IMR-90 (cell line): ENCODE results near the gene MARCHF9. TPM values are rescaled to one million over a fixed set of nuclear protein-coding genes. Genes with fewer than 3 reads are reported as not detected.

ENCODE experiments used
- ATAC-seq: fragments of 200-7000 bp; cut with Tn5 transposase; 2 replicates; pipeline ENCODE4 v1.9.1; 2020; ENCODE audit warnings: low read depth, mild to moderate bottlenecking, moderate library complexity
- BruUV-seq: library from RNA; stranded (reverse); fragments of 400-500 nt; replicated peaks from 2 replicates; lab custom pipeline; 2021; lab: Mats Ljungman, UMichigan
- CTCF ChIA-PET: fragments of 300-600 bp; formaldehyde crosslinking; extraction: SDS; loops from one replicate; lab custom pipeline; 2021; ENCODE audit warnings: antibody characterized with exemption; lab: Yijun Ruan, JAX
- POLR2A ChIA-PET: fragments of 300-600 bp; sonication (Branson Sonifier 250); formaldehyde crosslinking; loops from one replicate; lab custom pipeline; 2022; ENCODE audit warnings: antibody characterized with exemption; ENCODE audit not compliant: unreplicated experiment; lab: Charles Lee
- DNase-seq: peaks from one replicate; pipeline ENCODE4 v3.0.0; 2013
- H2AFZ ChIP-seq: replicated peaks from 2 replicates; pipeline ENCODE3; 2013; ENCODE audit warnings: low read length, mild to moderate bottlenecking; ENCODE audit not compliant: poor library complexity
- H2AK5ac ChIP-seq: 2 replicates; pipeline ENCODE4 v1.6.1; 2013; ENCODE audit warnings: low read depth, low read length, inconsistent platforms
- H2AK9ac ChIP-seq: replicated peaks from 2 replicates; pipeline ENCODE3; 2013; ENCODE audit warnings: mild to moderate bottlenecking, low read depth, low read length, moderate library complexity; ENCODE audit not compliant: poor library complexity
- H2BK120ac ChIP-seq: 2 replicates; pipeline ENCODE4 v1.6.1; 2013; ENCODE audit warnings: low read depth, low read length, inconsistent platforms
- H2BK15ac ChIP-seq: 3 replicates; pipeline ENCODE4 v1.6.1; 2013; ENCODE audit warnings: low read depth, low read length, inconsistent platforms
- H2BK20ac ChIP-seq: 2 replicates; pipeline ENCODE4 v1.6.1; 2013; ENCODE audit warnings: low read depth, mild to moderate bottlenecking, inconsistent platforms, low read length, moderate library complexity
- H2BK5ac ChIP-seq: 2 replicates; pipeline ENCODE4 v1.6.1; 2013; ENCODE audit warnings: mild to moderate bottlenecking, low read depth, low read length, inconsistent platforms; ENCODE audit not compliant: poor library complexity, severe bottlenecking
- H3K14ac ChIP-seq: replicated peaks from 2 replicates; pipeline ENCODE4 v1.6.1; 2013; ENCODE audit warnings: low read depth, low read length, inconsistent platforms
- H3K18ac ChIP-seq: 2 replicates; pipeline ENCODE4 v1.6.1; 2013; ENCODE audit warnings: low read depth, low read length, control low read depth
- H3K23ac ChIP-seq: 2 replicates; pipeline ENCODE4 v1.6.1; 2013; ENCODE audit warnings: low read depth, low read length, inconsistent platforms
- H3K27ac ChIP-seq: 2 replicates; pipeline ENCODE4 v1.5.1; 2013; ENCODE audit warnings: mild to moderate bottlenecking, control low read depth, low read length; ENCODE audit not compliant: insufficient read depth
- H3K27me3 ChIP-seq: 2 replicates; pipeline ENCODE4 v1.6.1; 2013; ENCODE audit warnings: low read length; ENCODE audit not compliant: control insufficient read depth, insufficient read depth
- H3K36me3 ChIP-seq: 2 replicates; pipeline ENCODE4 v1.6.1; 2013; ENCODE audit warnings: low read length, mixed read lengths; ENCODE audit not compliant: control insufficient read depth, insufficient read depth
- H3K4ac ChIP-seq: 2 replicates; pipeline ENCODE4 v1.6.1; 2013; ENCODE audit warnings: low read depth, low read length, inconsistent platforms
- H3K4me1 ChIP-seq: 2 replicates; pipeline ENCODE4 v1.6.1; 2013; ENCODE audit warnings: low read length, mixed read lengths; ENCODE audit not compliant: control insufficient read depth, insufficient read depth
- H3K4me2 ChIP-seq: 2 replicates; pipeline ENCODE4 v1.6.1; 2013; ENCODE audit warnings: low read depth, mild to moderate bottlenecking, control low read depth, low read length, moderate library complexity
- H3K4me3 ChIP-seq: 2 replicates; pipeline ENCODE4 v1.5.1; 2013; ENCODE audit warnings: low read depth, mild to moderate bottlenecking, control low read depth, low read length, moderate library complexity; ENCODE audit not compliant: insufficient read depth
- H3K56ac ChIP-seq: 2 replicates; pipeline ENCODE4 v1.6.1; 2013; ENCODE audit warnings: low read length, inconsistent platforms; ENCODE audit not compliant: insufficient read depth; ENCODE audit errors: extremely low read depth
- H3K79me1 ChIP-seq, 2 experiments: 2 replicates each; pipeline ENCODE4 v1.6.1; 2013; ENCODE audit warnings: low read length in 2 of 2, inconsistent platforms in 1 of 2, low read depth in 1 of 2
- H3K9ac ChIP-seq: 2 replicates; pipeline ENCODE4 v1.6.1; 2013; ENCODE audit warnings: low read depth, low read length, control low read depth
- H3K9me1 ChIP-seq: 2 replicates; pipeline ENCODE4 v1.6.1; 2013; ENCODE audit warnings: low read length, inconsistent platforms; ENCODE audit not compliant: insufficient read depth
- H3K9me3 ChIP-seq: 2 replicates; pipeline ENCODE4 v1.6.1; 2013; ENCODE audit warnings: low read length; ENCODE audit not compliant: control insufficient read depth, insufficient read depth
- H4K20me1 ChIP-seq: 2 replicates; pipeline ENCODE4 v1.6.1; 2013; ENCODE audit warnings: low read length, inconsistent platforms; ENCODE audit not compliant: insufficient read depth
- H4K5ac ChIP-seq: 2 replicates; pipeline ENCODE4 v1.6.1; 2013; ENCODE audit warnings: mild to moderate bottlenecking, low read depth, low read length, control low read depth
- H4K8ac ChIP-seq, 2 experiments: 2 replicates each; pipeline ENCODE4 v1.6.1; 2013; ENCODE audit warnings: low read depth in 2 of 2, low read length in 2 of 2, control low read depth in 1 of 2, inconsistent platforms in 1 of 2
- H4K91ac ChIP-seq: 2 replicates; pipeline ENCODE4 v1.6.1; 2013; ENCODE audit warnings: low read depth, low read length, inconsistent platforms; ENCODE audit not compliant: insufficient read depth
- BHLHE40 ChIP-seq: fragments of 150-350 bp; IDR thresholded peaks from 2 replicates; pipeline ENCODE4 v1.6.1; 2016; ENCODE audit warnings: mild to moderate bottlenecking, low read depth, low read length
- CEBPB ChIP-seq: IDR thresholded peaks from 2 replicates; pipeline ENCODE4 v1.6.1; 2012; ENCODE audit warnings: low read depth, low read length, improper control_type of control experiment
- CHD1 ChIP-seq: IDR thresholded peaks from 2 replicates; pipeline ENCODE4 v1.6.1; 2012; ENCODE audit warnings: low read depth, low read length, improper control_type of control experiment
- FOS ChIP-seq: fragments of 150-350 bp; IDR thresholded peaks from 2 replicates; pipeline ENCODE4 v1.6.1; 2016; ENCODE audit warnings: low read depth, low read length
- MAFK ChIP-seq: IDR thresholded peaks from 2 replicates; pipeline ENCODE4 v1.6.1; 2012; ENCODE audit warnings: low read depth, low read length, improper control_type of control experiment
- MXI1 ChIP-seq: IDR thresholded peaks from 2 replicates; pipeline ENCODE4 v1.6.1; 2012; ENCODE audit warnings: low read depth, mild to moderate bottlenecking, low read length, moderate library complexity, borderline replicate concordance
- NFE2L2 ChIP-seq: fragments of 150-350 bp; IDR thresholded peaks from 2 replicates; pipeline ENCODE4 v1.6.1; 2016; ENCODE audit warnings: low read depth, mild to moderate bottlenecking, low read length
- POLR2A ChIP-seq: IDR thresholded peaks from 2 replicates; pipeline ENCODE4 v1.6.1; 2012; ENCODE audit warnings: mild to moderate bottlenecking, low read depth, low read length
- RCOR1 ChIP-seq: IDR thresholded peaks from 2 replicates; pipeline ENCODE4 v1.6.1; 2012; ENCODE audit warnings: mild to moderate bottlenecking, low read length, improper control_type of control experiment; ENCODE audit not compliant: insufficient replicate concordance
- RFX5 ChIP-seq: IDR thresholded peaks from 2 replicates; pipeline ENCODE4 v1.8.0; 2012; ENCODE audit warnings: low read depth, mild to moderate bottlenecking, low read length, moderate library complexity
- SMC3 ChIP-seq: fragments of 150-350 bp; IDR thresholded peaks from 2 replicates; pipeline ENCODE4 v1.6.1; 2016; ENCODE audit warnings: low read depth, mild to moderate bottlenecking, antibody characterized with exemption, low read length, moderate library complexity
- whole genome bisulfite sequencing, 2 experiments: methylation state at CpG; one replicate each; pipeline versions ENCODE4 v1.1.5 to v1.1.7; 2013; ENCODE audit warnings: missing lambda C conversion rate in 2 of 2; ENCODE audit not compliant: insufficient read length in 1 of 2; ENCODE audit errors: extremely low coverage in 2 of 2; 5-methylcytosine and 5-hydroxymethylcytosine counted together
- dilution Hi-C: fragments of 300-500 bp; cut with HindIII; formaldehyde crosslinking; loops from one replicate; pipeline ENCODE4 v1.14.3; 2018; ENCODE audit warnings: low sequenced_read_pairs; ENCODE audit not compliant: unreplicated experiment
- in situ Hi-C: fragments of 300-500 bp; cut with MboI; formaldehyde crosslinking; loops from 3 replicates; pipeline ENCODE4 v1.14.3; 2019; ENCODE audit warnings: low sequenced_read_pairs, inconsistent platforms, mixed read lengths
- intact Hi-C: fragments of 100-400 bp; cut with micrococcal nuclease; formaldehyde crosslinking; loops from 2 replicates; pipeline ENCODE4 v1.10.0; 2022
- polyA plus RNA-seq, 3 experiments: library from polyadenylated mRNA; depleted of rRNA; stranded (reverse); fragments of >200 nt; gene quantifications; 2 replicates each; pipeline ENCODE4 v1.2.3, GENCODE V29; 2012; ENCODE audit warnings: low replicate concordance in 1 of 3
- total RNA-seq: library from RNA; depleted of rRNA; stranded (reverse); fragments of >200 nt; gene quantifications from 2 replicates; pipeline ENCODE4 v1.2.3, GENCODE V29; 2012
- TF ChIP-seq, protein P1 (sequence below): fragments of 150-350 bp; IDR thresholded peaks from 2 replicates; pipeline ENCODE4 v1.6.1; 2016; ENCODE audit warnings: low read depth, mild to moderate bottlenecking, low read length, moderate library complexity, borderline replicate concordance
- TF ChIP-seq, protein P2 (sequence below): conservative IDR thresholded peaks from 2 replicates; pipeline ENCODE4 v1.5.1; 2012; ENCODE audit warnings: mild to moderate bottlenecking, low read depth, low read length, improper control_type of control experiment
- TF ChIP-seq, protein P3 (sequence below): fragments of 150-350 bp; IDR thresholded peaks from 2 replicates; pipeline ENCODE4 v1.6.1; 2017; ENCODE audit warnings: mild to moderate bottlenecking, antibody characterized with exemption, low read length, low read depth

The MARCHF9 gene
- total and polyA plus RNA-seq, 2 of the 4 experiments (the other 2 are of a cell fraction) = 1.1 to 5.4 TPM

- Histone ChIP-seq H4K20me1 (no peaks in the 10 kb centered on the region), H3K4me1 (no peaks in the 10 kb centered on the region), H2BK20ac (no peak overlapping the region), H3K4me3 (no peak overlapping the region), H2BK5ac (no peak overlapping the region), H2AFZ (no peak overlapping the region), H3K36me3 (peaks cover 6% of the 10 kb centered on the region), H2BK15ac (no peak overlapping the region), H2AK5ac (no peak overlapping the region), H3K4me2 (no peak overlapping the region), H3K4ac (no peak overlapping the region), H3K23ac (no peak overlapping the region), H4K5ac (no peak overlapping the region), H3K27me3 (no peaks in the 10 kb centered on the region), H2AK9ac (no peak overlapping the region), H4K91ac (no peak overlapping the region), H3K14ac (no peak overlapping the region), H3K9me1 (0 out of 2 replicates have a peak, but pooled peaks cover 3% of the 10 kb centered on the region), H3K56ac (no peak overlapping the region), H2BK120ac (no peak overlapping the region), H4K8ac (no peak overlapping the region), H3K79me1 (peaks cover 6 to 21% of the 10 kb centered on the region in 2 experiments; a peak in 3 of 4 replicates), H3K9ac (no peak overlapping the region), H3K27ac (no peak overlapping the region), H3K9me3 (no peaks in the 10 kb centered on the region), H3K18ac (no peak overlapping the region)
- no TSS peak for BruUV-seq
- no peak for TF ChIP-seq MAFK
- no peak for TF ChIP-seq MXI1
- TF ChIP-seq, protein P1, sequence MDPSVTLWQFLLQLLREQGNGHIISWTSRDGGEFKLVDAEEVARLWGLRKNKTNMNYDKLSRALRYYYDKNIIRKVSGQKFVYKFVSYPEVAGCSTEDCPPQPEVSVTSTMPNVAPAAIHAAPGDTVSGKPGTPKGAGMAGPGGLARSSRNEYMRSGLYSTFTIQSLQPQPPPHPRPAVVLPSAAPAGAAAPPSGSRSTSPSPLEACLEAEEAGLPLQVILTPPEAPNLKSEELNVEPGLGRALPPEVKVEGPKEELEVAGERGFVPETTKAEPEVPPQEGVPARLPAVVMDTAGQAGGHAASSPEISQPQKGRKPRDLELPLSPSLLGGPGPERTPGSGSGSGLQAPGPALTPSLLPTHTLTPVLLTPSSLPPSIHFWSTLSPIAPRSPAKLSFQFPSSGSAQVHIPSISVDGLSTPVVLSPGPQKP = no peak
- TF ChIP-seq BHLHE40 = no peak
- TF ChIP-seq, protein P2, sequence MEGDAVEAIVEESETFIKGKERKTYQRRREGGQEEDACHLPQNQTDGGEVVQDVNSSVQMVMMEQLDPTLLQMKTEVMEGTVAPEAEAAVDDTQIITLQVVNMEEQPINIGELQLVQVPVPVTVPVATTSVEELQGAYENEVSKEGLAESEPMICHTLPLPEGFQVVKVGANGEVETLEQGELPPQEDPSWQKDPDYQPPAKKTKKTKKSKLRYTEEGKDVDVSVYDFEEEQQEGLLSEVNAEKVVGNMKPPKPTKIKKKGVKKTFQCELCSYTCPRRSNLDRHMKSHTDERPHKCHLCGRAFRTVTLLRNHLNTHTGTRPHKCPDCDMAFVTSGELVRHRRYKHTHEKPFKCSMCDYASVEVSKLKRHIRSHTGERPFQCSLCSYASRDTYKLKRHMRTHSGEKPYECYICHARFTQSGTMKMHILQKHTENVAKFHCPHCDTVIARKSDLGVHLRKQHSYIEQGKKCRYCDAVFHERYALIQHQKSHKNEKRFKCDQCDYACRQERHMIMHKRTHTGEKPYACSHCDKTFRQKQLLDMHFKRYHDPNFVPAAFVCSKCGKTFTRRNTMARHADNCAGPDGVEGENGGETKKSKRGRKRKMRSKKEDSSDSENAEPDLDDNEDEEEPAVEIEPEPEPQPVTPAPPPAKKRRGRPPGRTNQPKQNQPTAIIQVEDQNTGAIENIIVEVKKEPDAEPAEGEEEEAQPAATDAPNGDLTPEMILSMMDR = no peak
- no peak for TF ChIP-seq POLR2A
- no peak for TF ChIP-seq SMC3
- no peak for TF ChIP-seq RCOR1
- no peak for TF ChIP-seq RFX5
- TF ChIP-seq, protein P3, sequence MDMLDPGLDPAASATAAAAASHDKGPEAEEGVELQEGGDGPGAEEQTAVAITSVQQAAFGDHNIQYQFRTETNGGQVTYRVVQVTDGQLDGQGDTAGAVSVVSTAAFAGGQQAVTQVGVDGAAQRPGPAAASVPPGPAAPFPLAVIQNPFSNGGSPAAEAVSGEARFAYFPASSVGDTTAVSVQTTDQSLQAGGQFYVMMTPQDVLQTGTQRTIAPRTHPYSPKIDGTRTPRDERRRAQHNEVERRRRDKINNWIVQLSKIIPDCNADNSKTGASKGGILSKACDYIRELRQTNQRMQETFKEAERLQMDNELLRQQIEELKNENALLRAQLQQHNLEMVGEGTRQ = no peak
- no peak for TF ChIP-seq NFE2L2
- TF ChIP-seq FOS = no peak
- no peak for TF ChIP-seq CHD1
- TF ChIP-seq CEBPB = no peak
- no peak for ATAC-seq
- POLR2A ChIA-PET = no interaction called here
- in situ Hi-C loops = no loop called here
- no peak for DNase-seq
- dilution Hi-C loops = no loop called here
- CTCF ChIA-PET = no interaction called here
- WGBS, 2 experiments = 94% methylated on average over 3 of the region's 7 CpGs; no CpG with 5 or more reads in 1 of the 2 experiments
- intact Hi-C loops = no loop called here
Measured at GRCh38 chr12:57777367-57777766, 22.5 kb downstream of the MARCHF9 start.
